Small intestine (tissue), 7 donors: ENCODE data around the gene ADARB2. TPM values are rescaled to one million over a fixed set of nuclear protein-coding genes. Genes with fewer than 3 reads are reported as not detected.
"Not testable (repeated sequence)": the region's sequence is repeated elsewhere in the genome, so short reads cannot be mapped to it uniquely, and the experiment has no call there.

Source experiments
- DNase-seq, 2 donors: peaks; one replicate each; pipeline versions ENCODE4 v3.0.0 to v3.0.0-alpha.2; 2013
- FAIRE-seq: peaks from 2 replicates; lab custom pipeline; 2012; peaks lifted over from hg19 to GRCh38; lab: Jason Lieb, UNC
- H3K27ac ChIP-seq, 3 donors: one replicate each; pipeline ENCODE4 v1.5.1; 2013; ENCODE audit warnings: low read length in 2 of 3, mild to moderate bottlenecking in 2 of 3, control low read depth in 1 of 3, inconsistent platforms in 1 of 3, low read depth in 1 of 3, moderate library complexity in 1 of 3
- H3K27me3 ChIP-seq, 3 donors: one replicate each; pipeline ENCODE4 v1.6.1; 2013; ENCODE audit warnings: low read length in 3 of 3, inconsistent platforms in 1 of 3; ENCODE audit not compliant: control insufficient read depth in 3 of 3, insufficient read depth in 3 of 3
- H3K36me3 ChIP-seq, 3 donors: one replicate each; pipeline ENCODE4 v1.6.1; 2013; ENCODE audit warnings: low read length in 3 of 3, inconsistent platforms in 1 of 3, low read depth in 1 of 3, mild to moderate bottlenecking in 1 of 3, moderate library complexity in 1 of 3; ENCODE audit not compliant: control insufficient read depth in 3 of 3, insufficient read depth in 2 of 3
- H3K4me1 ChIP-seq, 3 donors: one replicate each; pipeline ENCODE4 v1.6.1; 2013; ENCODE audit warnings: low read length in 2 of 3, inconsistent platforms in 1 of 3, low read depth in 1 of 3, mild to moderate bottlenecking in 1 of 3, moderate library complexity in 1 of 3; ENCODE audit not compliant: control insufficient read depth in 3 of 3, insufficient read depth in 2 of 3
- H3K4me3 ChIP-seq, 3 donors: one replicate each; pipeline ENCODE4 v1.5.1; 2013; ENCODE audit warnings: low read length in 3 of 3, control low read depth in 1 of 3, inconsistent platforms in 1 of 3, low read depth in 1 of 3, mild to moderate bottlenecking in 1 of 3, moderate library complexity in 1 of 3
- H3K9me3 ChIP-seq, 2 donors: one replicate each; pipeline ENCODE4 v1.6.1; 2013; ENCODE audit warnings: low read depth in 1 of 2, low read length in 1 of 2; ENCODE audit not compliant: control insufficient read depth in 2 of 2, insufficient read depth in 1 of 2
- WGBS, 3 donors: extraction: QIAGEN DNeasy Blood & Tissue Kit; methylation state at CpG; one replicate each; pipeline ENCODE4 v1.1.7; 2013; 5-methylcytosine and 5-hydroxymethylcytosine counted together
- polyA plus RNA-seq, 4 donors: library from polyadenylated mRNA; stranded (reverse) in 3 of 4; unstranded in 1 of 4; fragments of 200-250 nt in 3 of 4; fragments of 120-200 nt in 1 of 4; gene quantifications; one replicate each; pipeline versions ENCODE4 v1.2.1 to v1.2.3, GENCODE V29; 2013
- donor health status: healthy with polysubstance abuse.
- donor health status: control.
- donor health status: control.
- donor health status: Bipolar disorder and iron deficiency.
- donor health status: healthy.

Gene ADARB2
- polyA plus RNA-seq, 4 donors = 0.35 to 1.8 (median 0.94) TPM

- WGBS, 3 donors = 71 to 89% (median 76%) methylated on average over 11 of the region's 11 CpGs
- Histone ChIP-seq H3K9me3 (no peaks in the 10 kb centered on the region), H3K27me3 (no peaks in the 10 kb centered on the region), H3K4me3 (no peak overlapping the region), H3K36me3 (no peaks in the 10 kb centered on the region), H3K4me1 (no peaks in the 10 kb centered on the region), H3K27ac (no peak overlapping the region)
- no peak for FAIRE-seq
- DNase-seq = no peak
These were observed 483.6 kb downstream of the ADARB2 start for GRCh38 chr10:1253523-1254353.

GRCh38 chr10:1251769-1252168, 485.6 kb downstream of the ADARB2 start:
- 67 to 73% (median 69%) methylated on average over 3 of the region's 3 CpGs for WGBS, 3 donors
- Histone ChIP-seq H3K4me1 (no peaks in the 10 kb centered on the region), H3K4me3 (no peak overlapping the region), H3K27ac (no peak overlapping the region), H3K27me3 (no peaks in the 10 kb centered on the region), H3K9me3 (no peaks in the 10 kb centered on the region), H3K36me3 (no peaks in the 10 kb centered on the region)
- FAIRE-seq (no peak), DNase-seq (no peak)

- no peaks in the 10 kb centered on the region for H3K36me3 ChIP-seq
- H3K9me3 ChIP-seq = no peaks in the 10 kb centered on the region
- no peak overlapping the region for H3K4me3 ChIP-seq
- no peaks in the 10 kb centered on the region for H3K27me3 ChIP-seq
- no peak for FAIRE-seq
- no peaks in the 10 kb centered on the region for H3K4me1 ChIP-seq
- 67 to 71% (median 70%) methylated on average over 7 of the region's 7 CpGs for WGBS, 3 donors
- DNase-seq = no peak
- no peak overlapping the region for H3K27ac ChIP-seq
These were observed 488.0 kb downstream of the ADARB2 start for GRCh38 chr10:1249142-1249920.

GRCh38 chr10:1248262-1248630, 489.1 kb downstream of the ADARB2 start:
- not testable (repeated sequence) for H3K4me1 ChIP-seq, H3K27me3 ChIP-seq, FAIRE-seq, DNase-seq, H3K9me3 ChIP-seq, H3K4me3 ChIP-seq, H3K27ac ChIP-seq, H3K36me3 ChIP-seq
- WGBS, 3 donors = 53 to 75% (median 58%) methylated on average over 13 of the region's 13 CpGs

GRCh38 chr10:1247598-1248261, 489.6 kb downstream of the ADARB2 start:
- 75 to 87% (median 78%) methylated on average over 17 of the region's 17 CpGs for WGBS, 3 donors
- no peak overlapping the region for H3K27ac ChIP-seq
- H3K36me3 ChIP-seq = no peaks in the 10 kb centered on the region
- DNase-seq (no peak), FAIRE-seq (no peak)
- H3K4me1 ChIP-seq = no peaks in the 10 kb centered on the region
- H3K27me3 ChIP-seq = no peaks in the 10 kb centered on the region
- H3K9me3 ChIP-seq = no peaks in the 10 kb centered on the region
- no peak overlapping the region for H3K4me3 ChIP-seq

- 92 to 95% (median 94%) methylated on average over 18 of the region's 18 CpGs for WGBS, 3 donors
- peaks cover 0 to 6% (median 5%) of the 10 kb centered on the region in 3 donors for H3K27me3 ChIP-seq
- FAIRE-seq = no peak
- no peak overlapping the region for H3K4me3 ChIP-seq
- H3K27ac ChIP-seq = no peak overlapping the region
- H3K4me1 ChIP-seq = no peaks in the 10 kb centered on the region
- no peak for DNase-seq
- H3K9me3 ChIP-seq = no peaks in the 10 kb centered on the region
- no peaks in the 10 kb centered on the region for H3K36me3 ChIP-seq
These were observed 492.8 kb downstream of the ADARB2 start for GRCh38 chr10:1244493-1244892.

- WGBS, 3 donors = 76 to 90% (median 82%) methylated on average over 20 to 22 of the region's 22 CpGs
- Histone ChIP-seq H3K27me3 (peaks cover 0 to 6% (median 5%) of the 10 kb centered on the region in 3 donors), H3K9me3 (no peaks in the 10 kb centered on the region), H3K4me3 (no peak overlapping the region), H3K27ac (no peak overlapping the region), H3K4me1 (no peaks in the 10 kb centered on the region), H3K36me3 (no peaks in the 10 kb centered on the region)
- DNase-seq (no peak), FAIRE-seq (no peak)
These were observed 493.7 kb downstream of the ADARB2 start for GRCh38 chr10:1243486-1244234.

GRCh38 chr10:1242975-1243374, 494.4 kb downstream of the ADARB2 start:
- DNase-seq (no peak), FAIRE-seq (no peak)
- 90 to 93% (median 91%) methylated on average over 18 of the region's 18 CpGs for WGBS, 3 donors
- no peaks in the 10 kb centered on the region for H3K36me3 ChIP-seq
- no peak overlapping the region for H3K27ac ChIP-seq
- no peaks in the 10 kb centered on the region for H3K9me3 ChIP-seq
- no peak overlapping the region for H3K4me3 ChIP-seq
- no peaks in the 10 kb centered on the region for H3K4me1 ChIP-seq
- H3K27me3 ChIP-seq = peaks cover 0 to 6% (median 5%) of the 10 kb centered on the region in 3 donors
